ENCODE measurements around the gene ERVV-1. TPM values are rescaled to one million over a fixed set of nuclear protein-coding genes. Genes with fewer than 3 reads are reported as not detected.
"Not testable (repeated sequence)": the region's sequence is repeated elsewhere in the genome, so short reads cannot be mapped to it uniquely, and the experiment has no call there.

ERVV-1 gene
- not detected for total RNA-seq

- peaks cover 14% of the 10 kb centered on the region for H3K27me3 ChIP-seq
- H3K36me3 ChIP-seq = no peaks in the 10 kb centered on the region
- no peak within 1 kb of the TSS for H3K4me3 ChIP-seq
- no peak for TF ChIP-seq CTCF (IDR thresholded peaks at IDR 0.05)
- peaks cover 0 to 8% (median 0%) of the 10 kb centered on the region in 3 donors for H3K9me3 ChIP-seq
- no peaks in the 10 kb centered on the region for H3K4me1 ChIP-seq
- 79 to 87% methylated on average over 5 to 7 of the region's 7 CpGs for WGBS, 2 donors (ENCODE audit: low coverage in 1 of 2)
- H3K27ac ChIP-seq = no peak within 1 kb of the TSS
- ATAC-seq = no peak
Measured at GRCh38 chr19:53013621-53014020, at the start of gene ERVV-1. TSS of gene ERVV-1 (plus strand) at chr19:53013921. CDS start at chr19:53014091, 170 bp downstream.

GRCh38 chr19:52967772-52968171 is 45.9 kb upstream of the ERVV-1 start:
- peaks cover 0 to 11% (median 7%) of the 10 kb centered on the region in 3 donors for H3K4me1 ChIP-seq
- ATAC-seq = no peak
- H3K4me3 ChIP-seq = no peak overlapping the region
- H3K27me3 ChIP-seq = no peaks in the 10 kb centered on the region
- H3K9me3 ChIP-seq = peaks cover 0 to 12% (median 0%) of the 10 kb centered on the region in 3 donors
- peaks cover 0 to 38% of the 10 kb centered on the region in 2 donors for H3K36me3 ChIP-seq
- 96 to 100% methylated on average over 2 of the region's 2 CpGs for WGBS, 2 donors (ENCODE audit: low coverage in 1 of 2)
- no peak overlapping the region for H3K27ac ChIP-seq
- TF ChIP-seq POLR2A (IDR thresholded peaks at IDR 0.05) (no peak), CTCF (IDR thresholded peaks at IDR 0.05) (no peak)

GRCh38 chr19:52981329-52981728 is 32.4 kb upstream of the ERVV-1 start:
- Histone ChIP-seq H3K36me3 (peaks cover 0 to 64% of the 10 kb centered on the region in 2 donors), H3K4me3 (no peak overlapping the region), H3K4me1 (no peaks in the 10 kb centered on the region), H3K27me3 (no peaks in the 10 kb centered on the region), H3K27ac (no peak overlapping the region), H3K9me3 (peaks cover 0 to 3% (median 0%) of the 10 kb centered on the region in 3 donors)
- WGBS, 2 donors (ENCODE audit: low coverage in 1 of 2) = 22 to 39% methylated on average over 3 to 4 of the region's 4 CpGs
- no peak for ATAC-seq
- no peak for TF ChIP-seq EP300 (IDR thresholded peaks at IDR 0.05)
- no peak for TF ChIP-seq POLR2AphosphoS5 (IDR thresholded peaks at IDR 0.05)
- TF ChIP-seq CTCF (IDR thresholded peaks at IDR 0.05) = no peak
- no peak for TF ChIP-seq POLR2A (IDR thresholded peaks at IDR 0.05)

- H3K9me3 ChIP-seq, H3K27me3 ChIP-seq, H3K4me1 ChIP-seq, H3K4me3 ChIP-seq, ATAC-seq, H3K27ac ChIP-seq: not testable (repeated sequence)
- H3K36me3 ChIP-seq = peaks cover 0 to 71% of the 10 kb centered on the region in 2 donors
- WGBS, 2 donors (ENCODE audit: low coverage in 1 of 2) = 57 to 87% methylated on average over 1 to 3 of the region's 3 CpGs
Measured at GRCh38 chr19:52983167-52983566, 30.6 kb upstream of the ERVV-1 start.

GRCh38 chr19:52987221-52987620 is 26.5 kb upstream of the ERVV-1 start:
- H3K27me3 ChIP-seq = no peaks in the 10 kb centered on the region
- H3K4me1 ChIP-seq = peaks cover 0 to 12% (median 2%) of the 10 kb centered on the region in 3 donors
- no peak overlapping the region for H3K27ac ChIP-seq
- H3K9me3 ChIP-seq = peaks cover 0 to 3% (median 0%) of the 10 kb centered on the region in 3 donors
- 68 to 70% methylated on average over 2 to 4 of the region's 4 CpGs for WGBS, 2 donors (ENCODE audit: low coverage in 1 of 2)
- ATAC-seq = no peak
- no peak overlapping the region for H3K4me3 ChIP-seq
- H3K36me3 ChIP-seq = peaks cover 0 to 57% of the 10 kb centered on the region in 2 donors
- no peak for TF ChIP-seq POLR2A (IDR thresholded peaks at IDR 0.05)
- no peak for TF ChIP-seq POLR2AphosphoS5 (IDR thresholded peaks at IDR 0.05)
- TF ChIP-seq EP300 (IDR thresholded peaks at IDR 0.05) = no peak
- TF ChIP-seq CTCF (IDR thresholded peaks at IDR 0.05) = no peak

Measured in gastroesophageal sphincter (tissue), 4 donors.